MV-4-11 (cell line): Measurements from ENCODE around the gene LRRK1.

Experiments used
- DNase-seq: peaks from one replicate; lab custom pipeline; 2025; lab: John Stamatoyannopoulos, UW

LRRK1 gene

DNA sequence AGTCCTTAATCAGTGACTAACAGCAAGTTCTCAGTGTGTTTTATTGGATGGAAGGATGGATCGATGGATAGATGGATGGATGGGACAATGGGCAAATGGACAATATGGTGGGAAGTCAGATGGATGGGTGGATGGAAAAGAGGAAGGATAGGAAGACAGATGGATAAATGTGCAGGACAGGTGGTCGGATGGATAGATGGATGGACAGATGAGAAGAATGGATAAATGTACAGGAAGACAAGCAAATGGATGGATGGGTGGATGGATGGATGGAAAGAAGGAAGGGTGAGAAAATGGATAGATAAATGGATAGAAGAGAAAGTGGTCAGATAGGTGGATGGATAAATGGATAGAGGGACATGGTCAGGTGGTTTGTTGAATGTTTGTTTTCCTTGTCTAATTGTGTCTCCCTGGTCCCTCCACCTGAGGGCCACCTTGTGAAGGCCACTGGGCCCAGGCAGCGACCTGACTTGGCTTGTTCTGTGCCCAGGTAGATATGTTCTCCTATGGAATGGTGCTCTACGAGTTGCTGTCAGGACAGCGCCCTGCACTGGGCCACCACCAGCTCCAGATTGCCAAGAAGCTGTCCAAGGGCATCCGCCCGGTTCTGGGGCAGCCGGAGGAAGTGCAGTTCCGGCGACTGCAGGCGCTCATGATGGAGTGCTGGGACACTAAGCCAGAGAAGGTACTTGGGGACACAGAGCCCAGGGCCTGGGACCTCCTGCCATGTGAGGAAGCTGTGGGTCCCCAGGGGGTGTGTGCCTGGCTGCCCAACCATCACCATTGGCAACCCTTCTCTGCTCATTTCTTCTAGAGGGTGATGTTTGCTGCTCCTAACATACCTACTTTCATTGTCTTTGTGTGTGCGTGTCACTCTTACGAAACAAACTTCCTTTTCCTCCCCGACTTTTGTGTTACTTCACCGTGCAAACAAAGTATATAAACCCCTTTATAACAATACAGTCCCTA is 137.5 kb downstream of the LRRK1 start:
- DNase-seq = peak; percentile 51

DNA sequence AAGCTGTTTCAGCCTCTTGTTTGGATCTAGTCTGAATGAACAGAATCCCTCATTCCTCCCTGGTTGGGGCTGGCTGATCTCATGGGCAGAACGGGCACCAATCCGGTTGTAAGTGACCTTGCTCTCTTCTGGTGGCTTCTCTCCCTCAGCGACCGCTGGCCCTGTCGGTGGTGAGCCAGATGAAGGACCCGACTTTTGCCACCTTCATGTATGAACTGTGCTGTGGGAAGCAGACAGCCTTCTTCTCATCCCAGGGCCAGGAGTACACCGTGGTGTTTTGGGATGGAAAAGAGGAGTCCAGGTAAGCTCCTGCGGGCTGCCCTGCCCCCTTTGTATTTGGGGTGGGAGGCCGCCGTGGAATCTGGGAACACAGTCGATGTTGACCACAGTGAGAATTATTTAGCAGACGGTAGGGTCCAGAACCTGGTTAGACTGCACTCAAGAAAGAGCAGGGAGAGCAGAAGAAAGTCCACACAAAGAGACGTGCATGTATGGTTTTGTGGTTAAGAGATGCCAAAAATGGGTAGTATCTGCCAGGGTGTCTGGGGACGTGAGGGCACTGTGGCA is 138.8 kb downstream of the LRRK1 start:
- no peak for DNase-seq

- no peak for DNase-seq
Measured at GRCh38 chr15:101058735-101059134, 139.6 kb downstream of the LRRK1 start.

DNA sequence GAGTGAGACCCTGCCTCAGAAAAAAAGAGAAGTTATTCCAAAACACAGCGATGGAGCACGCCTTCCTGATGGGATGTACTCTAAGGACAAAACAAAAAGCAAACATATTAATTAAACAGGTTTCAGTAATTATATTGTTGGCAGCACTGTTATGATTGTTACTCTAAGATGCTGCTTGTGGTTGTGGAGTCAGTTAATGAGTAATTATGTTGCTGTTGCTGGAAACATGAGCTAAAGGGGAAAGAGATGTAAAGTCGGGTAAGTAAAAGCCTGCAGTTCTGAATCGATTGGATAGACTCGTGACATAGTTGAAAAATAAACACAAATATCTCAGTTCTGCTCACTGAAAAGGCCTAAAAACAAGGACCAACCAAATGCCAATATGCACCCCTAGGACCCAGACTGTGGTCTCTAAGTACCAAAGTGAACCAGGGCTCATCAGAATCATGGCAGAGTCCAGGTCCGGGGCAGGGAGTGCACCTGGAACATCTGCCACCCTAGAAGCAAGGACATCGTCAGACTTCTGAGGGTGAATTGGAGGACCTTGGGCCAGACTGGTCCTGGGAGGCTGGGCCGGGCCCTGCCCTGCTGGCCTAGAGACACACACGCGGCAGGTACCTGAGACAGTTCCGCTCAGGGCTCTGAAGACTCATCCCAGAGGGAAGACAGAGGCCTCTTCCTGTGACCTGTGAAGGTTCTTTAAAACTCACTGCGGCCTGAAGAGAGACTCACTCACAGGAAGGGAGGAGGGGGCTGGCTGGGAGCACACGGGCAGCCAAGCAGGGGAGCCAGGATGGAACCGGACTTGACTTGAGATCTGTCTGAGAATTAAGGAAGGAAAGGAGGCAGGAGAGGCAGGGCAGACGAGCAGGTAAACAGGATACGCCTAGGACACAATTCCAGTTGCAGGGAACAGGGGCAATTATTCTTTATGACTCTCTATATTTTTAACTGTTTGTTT is 140.5 kb downstream of the LRRK1 start:
- DNase-seq = no peak

- DNase-seq = no peak
Measured at GRCh38 chr15:101060576-101061551, 141.7 kb downstream of the LRRK1 start.

- no peak for DNase-seq
Measured at GRCh38 chr15:101062063-101062462, 142.9 kb downstream of the LRRK1 start.

GRCh38 chr15:101062471-101063171 is 143.5 kb downstream of the LRRK1 start:
- no peak for DNase-seq

DNA sequence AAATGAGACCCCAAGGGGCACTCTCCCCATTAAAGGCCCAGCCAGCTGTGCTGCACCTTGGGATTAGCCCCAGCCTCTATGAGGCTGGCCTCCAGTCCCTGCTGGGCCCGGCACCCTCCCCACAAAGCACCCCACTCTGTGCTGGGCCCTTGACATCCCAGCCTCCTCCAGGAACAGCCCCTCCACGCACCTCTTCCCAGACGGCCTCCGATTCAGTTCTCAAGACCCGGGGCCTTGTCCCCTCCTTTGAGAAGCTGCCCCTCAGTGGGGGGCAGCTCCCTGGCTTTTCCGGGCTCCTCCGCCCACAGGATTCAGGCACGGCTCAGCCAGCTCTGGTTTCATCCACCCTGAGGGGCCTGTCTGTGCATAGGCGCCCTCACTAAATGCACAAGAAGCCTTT is 144.1 kb downstream of the LRRK1 start:
- DNase-seq = no peak

GRCh38 chr15:101063891-101064794 is 145.0 kb downstream of the LRRK1 start:
- DNase-seq = no peak

- DNase-seq = no peak
Measured at GRCh38 chr15:101064795-101065569, 145.8 kb downstream of the LRRK1 start.

DNA sequence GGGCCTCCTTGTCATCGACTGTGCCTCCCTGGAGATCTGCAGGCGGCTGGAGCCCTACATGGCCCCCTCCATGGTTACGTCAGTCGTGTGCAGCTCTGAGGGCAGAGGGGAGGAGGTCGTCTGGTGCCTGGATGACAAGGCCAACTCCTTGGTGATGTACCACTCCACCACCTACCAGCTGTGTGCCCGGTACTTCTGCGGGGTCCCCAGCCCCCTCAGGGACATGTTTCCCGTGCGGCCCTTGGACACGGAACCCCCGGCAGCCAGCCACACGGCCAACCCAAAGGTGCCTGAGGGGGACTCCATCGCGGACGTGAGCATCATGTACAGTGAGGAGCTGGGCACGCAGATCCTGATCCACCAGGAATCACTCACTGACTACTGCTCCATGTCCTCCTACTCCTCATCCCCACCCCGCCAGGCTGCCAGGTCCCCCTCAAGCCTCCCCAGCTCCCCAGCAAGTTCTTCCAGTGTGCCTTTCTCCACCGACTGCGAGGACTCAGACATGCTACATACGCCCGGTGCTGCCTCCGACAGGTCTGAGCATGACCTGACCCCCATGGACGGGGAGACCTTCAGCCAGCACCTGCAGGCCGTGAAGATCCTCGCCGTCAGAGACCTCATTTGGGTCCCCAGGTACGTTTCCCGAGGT is 146.5 kb downstream of the LRRK1 start:
- DNase-seq = no peak

- DNase-seq = no peak
Measured at GRCh38 chr15:101066501-101067408, 147.6 kb downstream of the LRRK1 start.

- no peak for DNase-seq
Measured at GRCh38 chr15:101067660-101068522, 148.7 kb downstream of the LRRK1 start.

DNA sequence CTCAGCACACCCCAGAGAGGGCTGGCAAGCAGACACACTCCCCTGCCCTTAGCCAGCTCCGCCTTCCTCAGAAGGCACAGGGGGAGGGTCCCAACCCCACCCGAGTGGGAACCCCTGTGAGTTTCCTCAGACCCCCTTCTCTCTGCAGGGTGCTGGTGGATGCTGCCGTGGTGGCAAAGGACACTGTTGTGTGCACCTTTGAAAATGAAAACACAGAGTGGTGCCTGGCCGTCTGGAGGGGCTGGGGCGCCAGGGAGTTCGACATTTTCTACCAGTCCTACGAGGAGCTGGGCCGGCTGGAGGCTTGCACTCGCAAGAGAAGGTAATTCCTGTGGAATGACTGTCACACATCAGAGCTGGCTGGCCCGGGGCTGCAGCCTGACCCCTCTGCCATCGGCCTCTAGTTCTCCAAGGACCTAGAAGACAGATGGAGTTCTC is 149.4 kb downstream of the LRRK1 start:
- no peak for DNase-seq

GRCh38 chr15:101068961-101069653 is 149.9 kb downstream of the LRRK1 start:
- no peak for DNase-seq
